Right renal cortex interstitium (tissue), 3 donors: ENCODE data around the gene MOV10L1. TPM values are rescaled to one million over a fixed set of nuclear protein-coding genes. Genes with fewer than 3 reads are reported as not detected.
A peak's percentile ranks its signal among the peaks of the same experiment; 100 is the strongest.
"Not testable (repeated sequence)": the region's sequence is repeated elsewhere in the genome, so short reads cannot be mapped to it uniquely, and the experiment has no call there.

Source experiments
- DNase-seq, 3 donors: peaks; one replicate each; pipeline ENCODE4 v3.0.0-alpha.2; 2013; ENCODE audit warnings: low read depth in 3 of 3, low spot score in 2 of 3
- polyA plus RNA-seq, 3 donors: library from polyadenylated mRNA; unstranded; fragments of 120-200 nt; gene quantifications; one replicate each; pipeline ENCODE4 v1.2.1, GENCODE V29; 2013; ENCODE audit not compliant: insufficient read length in 3 of 3

The MOV10L1 gene
- polyA plus RNA-seq, 3 donors: 0.49 to 1.0 (median 0.85) TPM

GRCh38 chr22:50131894-50132293 is 42.1 kb downstream of the MOV10L1 start:
- no peak for DNase-seq

- no peak for DNase-seq
These were observed 44.7 kb downstream of the MOV10L1 start for GRCh38 chr22:50134481-50134880.

GRCh38 chr22:50136581-50137015 is 46.8 kb downstream of the MOV10L1 start:
- DNase-seq: no peak

- not testable (repeated sequence) for DNase-seq
These were observed 47.5 kb downstream of the MOV10L1 start for GRCh38 chr22:50137277-50137676.

GRCh38 chr22:50138041-50138440 is 48.2 kb downstream of the MOV10L1 start:
- no peak for DNase-seq

- DNase-seq: no peak
These were observed 49.2 kb downstream of the MOV10L1 start for GRCh38 chr22:50138988-50139387.

- DNase-seq: no peak
These were observed 50.1 kb downstream of the MOV10L1 start for GRCh38 chr22:50139843-50140415.

- DNase-seq: no peak
These were observed 50.8 kb downstream of the MOV10L1 start for GRCh38 chr22:50140615-50141014.

- no peak for DNase-seq
These were observed 51.7 kb downstream of the MOV10L1 start for GRCh38 chr22:50141462-50141861.

- DNase-seq: no peak
These were observed 52.1 kb downstream of the MOV10L1 start for GRCh38 chr22:50141891-50142363.

- DNase-seq: no peak
These were observed 53.3 kb downstream of the MOV10L1 start for GRCh38 chr22:50143096-50143495.

GRCh38 chr22:50144005-50144614 is 54.3 kb downstream of the MOV10L1 start:
- DNase-seq: no peak

GRCh38 chr22:50145721-50146438 is 56.1 kb downstream of the MOV10L1 start:
- DNase-seq: no peak

GRCh38 chr22:50146439-50147238 is 56.8 kb downstream of the MOV10L1 start:
- DNase-seq: peak in 1 of 3 donors; percentile 39

- DNase-seq: not testable (repeated sequence)
These were observed 57.7 kb downstream of the MOV10L1 start for GRCh38 chr22:50147258-50148165.

GRCh38 chr22:50148166-50148500 is 58.3 kb downstream of the MOV10L1 start:
- DNase-seq: no peak

GRCh38 chr22:50148991-50149721 is 59.4 kb downstream of the MOV10L1 start:
- DNase-seq: no peak

GRCh38 chr22:50150161-50151129 is 60.6 kb downstream of the MOV10L1 start:
- DNase-seq: no peak
